GM20431 (cell line): ENCODE measurements around the gene NEUROG1.
"Not testable (repeated sequence)": the region's sequence is repeated elsewhere in the genome, so short reads cannot be mapped to it uniquely, and the experiment has no call there.

Experiments used
- in situ Hi-C: fragments of 300-500 bp; cut with MseI, MboI; formaldehyde crosslinking; loops from one replicate; pipeline ENCODE4 v1.15.0; 2020; ENCODE audit warnings: low sequenced_read_pairs; ENCODE audit not compliant: unreplicated experiment

The NEUROG1 gene

DNA sequence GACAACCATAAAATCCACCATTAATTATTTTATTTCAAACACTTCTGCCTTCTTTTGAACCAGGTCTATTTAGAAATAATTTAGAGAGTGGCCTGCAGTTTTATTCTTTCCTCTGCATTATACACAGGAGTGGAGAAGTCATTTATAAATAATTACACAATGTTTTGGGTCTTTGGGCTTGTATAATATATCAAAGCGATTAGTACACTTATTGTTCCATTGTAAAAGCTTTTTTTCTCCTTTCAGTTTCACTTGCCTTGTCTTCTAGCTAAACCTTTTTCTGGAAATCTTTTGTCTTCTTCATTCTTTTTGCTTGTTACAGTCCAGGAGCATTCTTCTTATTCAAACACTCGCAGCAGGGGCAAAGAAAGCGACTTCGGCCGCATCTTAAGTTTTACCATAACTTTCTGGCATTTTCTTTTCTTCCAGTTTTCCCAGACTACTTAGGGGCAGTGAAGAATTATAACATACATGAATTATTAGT is 7.3 kb upstream of the NEUROG1 start:
- in situ Hi-C loops = no loop called here

DNA sequence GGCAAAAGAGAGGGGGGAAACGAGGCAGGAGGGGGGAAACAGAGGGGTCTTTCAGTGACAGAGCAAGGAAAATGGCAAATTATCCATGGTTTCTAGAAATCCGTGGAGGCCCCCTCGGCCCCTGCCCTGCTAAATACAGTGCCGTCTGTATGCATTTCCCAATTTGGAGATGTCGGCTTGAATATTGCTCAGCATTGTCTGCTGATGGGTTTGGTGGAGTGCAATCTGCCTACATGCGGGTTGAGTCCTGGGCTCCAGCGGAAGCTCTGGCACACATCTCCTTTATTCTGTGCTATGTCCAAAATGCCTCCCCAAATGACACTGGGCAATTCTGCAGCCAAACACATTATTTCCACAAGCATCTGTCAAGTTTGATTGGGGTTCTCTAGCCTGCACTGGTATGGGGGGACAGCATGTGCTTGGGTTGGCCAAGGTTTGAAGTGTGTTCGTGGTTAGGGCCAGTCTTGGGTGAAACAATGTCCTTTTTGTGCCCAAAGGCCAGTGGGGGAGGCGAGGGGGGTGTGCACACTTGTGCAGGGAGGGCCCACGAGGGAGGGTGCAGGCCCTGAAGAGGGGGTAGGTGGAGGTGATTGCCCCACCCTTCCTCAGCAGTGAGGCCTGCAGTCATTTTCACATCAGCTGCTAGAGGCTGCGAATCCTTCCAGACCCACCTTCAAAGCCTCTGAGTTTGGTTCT is 6.2 kb upstream of the NEUROG1 start:
- in situ Hi-C loops = no loop called here

DNA sequence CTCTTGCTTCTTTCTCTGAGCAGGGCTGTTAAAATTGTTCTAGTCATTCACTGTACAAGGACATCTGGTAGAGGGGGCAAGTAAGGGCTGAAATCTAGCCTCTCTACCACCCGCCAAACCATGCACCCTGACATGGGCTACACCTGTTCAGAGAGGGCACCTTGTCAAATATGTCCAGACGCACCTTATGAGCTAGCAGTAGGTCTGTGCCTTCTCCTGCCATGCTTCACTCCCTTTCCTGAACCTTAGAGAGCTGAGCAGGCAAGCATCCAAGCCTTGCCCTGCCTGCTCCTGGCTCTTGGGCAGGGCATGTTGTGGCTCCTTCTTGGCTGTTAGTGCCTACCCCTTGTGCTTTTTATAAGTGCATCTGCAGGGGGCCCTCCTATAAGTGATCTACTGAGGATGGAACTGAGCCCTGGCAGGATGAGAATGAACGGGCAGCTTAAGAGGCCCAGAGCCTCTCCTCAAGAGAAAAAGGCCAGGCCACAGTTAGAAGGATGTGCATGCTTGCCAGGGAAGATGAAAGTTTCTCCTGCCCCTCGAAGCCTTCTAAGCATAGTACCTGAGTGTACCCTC is 3.8 kb upstream of the NEUROG1 start:
- in situ Hi-C loops = no loop called here

DNA sequence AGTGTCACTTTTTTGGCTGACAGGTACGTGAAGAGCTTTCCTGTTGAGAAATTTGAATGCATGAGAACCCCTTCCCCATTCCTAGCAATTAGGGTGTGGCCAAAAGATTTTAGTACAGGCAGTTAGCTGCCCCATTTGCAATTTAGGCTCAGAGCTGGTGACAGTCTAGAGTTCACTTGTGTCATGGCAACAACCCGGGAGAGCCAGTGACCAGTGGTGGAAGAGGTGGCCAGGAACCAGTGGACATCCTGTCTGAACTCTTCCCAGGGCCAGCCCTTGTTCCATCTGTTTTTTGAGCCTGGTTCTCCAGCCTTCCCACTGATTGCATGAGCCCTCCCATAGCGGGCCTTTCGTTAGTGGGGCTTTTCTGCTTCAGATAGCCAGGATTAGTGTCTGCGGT is 2.5 kb upstream of the NEUROG1 start:
- in situ Hi-C loops = no loop called here

DNA sequence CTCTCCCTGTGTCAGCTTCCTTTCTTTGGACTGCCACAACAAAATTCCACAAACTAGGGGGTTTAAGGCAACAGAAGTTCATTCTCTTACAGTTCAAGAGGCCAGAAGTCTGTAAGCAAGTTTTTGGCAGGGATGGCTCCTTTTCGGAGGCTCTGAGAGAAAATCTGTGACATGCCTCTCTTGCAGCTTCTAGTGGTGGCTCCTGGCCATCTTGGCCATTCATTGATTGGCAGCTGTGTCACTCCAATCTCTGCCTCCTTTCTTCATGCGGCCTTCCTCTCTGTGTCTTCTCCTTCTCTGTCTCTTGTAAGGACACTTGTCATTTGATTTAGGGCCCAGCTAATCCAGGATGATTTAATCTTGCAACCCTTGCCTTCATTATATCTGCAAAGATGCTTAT is 2.0 kb upstream of the NEUROG1 start:
- in situ Hi-C loops = no loop called here

DNA sequence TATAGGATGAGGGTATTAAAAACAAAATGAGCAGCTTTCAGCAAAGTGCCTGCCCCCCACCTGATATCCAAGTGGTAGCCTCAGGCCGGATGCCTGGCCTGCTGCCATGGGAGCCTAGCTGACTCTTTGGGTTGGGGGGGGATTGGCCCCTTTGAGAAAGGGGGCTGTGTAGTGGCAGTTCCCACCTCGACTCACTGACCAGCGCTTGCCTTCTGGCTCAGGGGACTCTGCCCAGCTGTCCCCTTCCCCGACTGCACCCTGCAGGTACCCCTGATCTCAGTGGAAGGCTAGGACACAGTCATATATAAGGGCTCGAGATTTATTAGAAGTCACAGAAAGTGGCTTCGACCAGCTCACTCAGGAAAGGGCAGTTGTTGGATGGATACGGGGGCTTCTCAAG is 1.5 kb upstream of the NEUROG1 start:
- in situ Hi-C loops = no loop called here

DNA sequence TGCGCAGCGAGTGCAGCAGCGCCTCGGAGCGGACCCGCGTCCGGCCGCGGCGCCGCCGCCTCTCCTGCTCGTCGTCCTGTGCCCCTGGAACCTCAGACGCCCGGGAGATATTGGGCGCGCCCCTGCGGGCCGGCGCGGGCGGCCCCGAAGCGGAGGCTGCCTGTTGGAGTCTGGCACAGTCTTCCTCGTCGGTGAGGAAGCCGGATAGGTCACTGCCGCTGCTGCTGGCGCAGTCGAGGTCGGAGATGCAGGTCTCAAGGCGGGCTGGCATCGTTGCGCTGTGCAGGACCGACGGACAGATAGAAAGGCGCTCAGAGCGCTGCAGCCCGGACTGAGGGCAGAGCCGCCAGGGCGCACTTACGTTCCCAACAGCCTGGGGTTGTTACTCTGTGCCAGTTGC is 344 bp downstream of the NEUROG1 start:
- in situ Hi-C loops = no loop called here

DNA sequence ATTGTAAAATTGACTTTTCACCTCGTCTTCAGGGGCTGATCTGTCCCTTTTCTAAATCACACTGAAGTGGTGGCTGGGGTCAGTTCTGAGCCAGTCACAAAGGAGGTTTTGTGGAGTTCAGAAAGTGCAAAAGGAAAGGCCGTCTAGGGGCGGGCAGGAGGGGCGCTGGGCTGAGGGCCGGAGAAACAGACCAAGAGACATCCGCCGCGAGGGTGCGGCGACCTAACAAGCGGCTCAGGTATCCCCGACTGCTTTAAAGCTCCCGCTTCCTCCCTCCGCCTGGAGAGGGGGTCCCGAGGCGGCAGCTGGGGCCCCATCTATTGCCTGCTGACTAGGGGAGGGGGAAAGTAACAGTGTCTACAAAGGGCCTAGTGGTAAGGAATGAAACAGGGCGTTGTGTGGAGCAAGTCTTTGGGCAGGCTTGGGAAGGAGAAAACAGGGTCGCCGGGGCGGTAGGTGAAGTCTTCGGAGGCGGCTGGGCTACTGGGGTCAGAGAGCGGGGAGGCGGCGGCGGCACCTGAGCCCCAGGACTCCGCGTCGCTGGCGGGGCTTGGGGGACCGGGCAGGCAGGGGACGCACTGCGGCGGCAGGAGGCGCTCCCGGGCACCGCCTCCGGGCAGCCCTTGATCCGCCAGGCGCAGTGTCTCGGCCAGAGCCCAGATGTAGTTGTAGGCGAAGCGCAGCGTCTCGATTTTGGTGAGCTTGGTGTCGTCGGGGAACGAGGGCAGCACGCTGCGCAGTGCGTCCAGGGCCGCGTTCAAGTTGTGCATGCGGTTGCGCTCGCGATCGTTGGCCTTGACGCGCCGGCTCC is 950 bp downstream of the NEUROG1 start:
- in situ Hi-C loops = no loop called here

DNA sequence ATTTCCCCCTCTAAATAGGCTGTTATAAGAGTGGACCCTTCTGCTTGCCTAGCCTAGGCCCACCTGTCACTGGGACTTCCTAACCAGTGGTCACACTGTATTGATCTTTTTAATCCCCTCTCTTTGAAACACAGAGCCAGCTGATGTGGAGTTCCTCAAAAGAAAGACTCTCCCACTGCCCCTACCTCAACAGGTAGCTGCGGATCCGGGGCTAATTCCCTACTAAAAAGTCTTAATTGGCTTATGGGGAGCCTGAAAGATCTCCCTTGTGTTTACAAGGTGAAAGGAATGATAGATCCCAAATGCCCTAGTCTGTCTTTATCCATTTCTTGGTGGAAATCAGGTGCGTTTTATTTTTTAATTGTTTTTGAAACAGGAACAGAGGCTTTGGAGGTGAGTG is 2.0 kb downstream of the NEUROG1 start:
- in situ Hi-C loops = no loop called here

DNA sequence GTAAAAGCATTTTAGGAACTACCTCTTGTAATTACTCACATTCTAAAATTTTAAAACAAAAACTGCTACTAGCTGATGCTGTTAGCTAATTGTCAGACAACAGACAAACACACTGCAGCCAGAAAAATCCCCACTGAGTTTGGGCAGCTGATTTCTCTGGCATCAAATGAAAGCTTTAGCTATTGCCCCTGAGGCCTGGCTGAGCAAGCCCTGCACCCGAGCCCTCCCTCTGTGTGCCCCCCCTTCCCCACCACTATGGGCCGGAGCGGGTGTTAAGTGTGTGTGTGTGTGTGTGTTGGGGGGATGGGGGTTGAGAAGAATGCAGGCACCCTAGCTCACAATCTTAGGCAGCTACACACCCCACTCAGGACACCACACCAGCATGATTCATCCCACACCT is 2.4 kb downstream of the NEUROG1 start:
- in situ Hi-C loops = no loop called here

DNA sequence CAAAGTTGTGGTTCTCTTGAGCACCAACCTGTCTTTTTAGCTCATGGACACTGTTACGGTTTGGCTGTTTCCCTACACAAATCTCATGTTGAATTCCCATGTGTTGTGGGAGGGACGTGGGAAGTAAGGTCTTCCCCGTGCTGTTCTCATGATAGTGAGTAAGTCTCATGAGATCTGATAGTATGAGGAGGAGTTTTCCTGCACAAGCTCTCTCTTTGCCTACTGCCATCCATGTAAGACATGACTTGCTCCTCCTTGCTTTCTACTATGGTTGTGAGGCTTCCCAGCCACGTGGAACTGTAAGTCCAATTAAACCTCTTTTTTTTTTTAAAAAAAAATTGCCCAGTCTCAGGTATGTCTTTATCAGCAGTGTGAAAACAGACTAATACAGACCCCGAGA is 6.2 kb downstream of the NEUROG1 start:
- in situ Hi-C loops = not testable (repeated sequence)

DNA sequence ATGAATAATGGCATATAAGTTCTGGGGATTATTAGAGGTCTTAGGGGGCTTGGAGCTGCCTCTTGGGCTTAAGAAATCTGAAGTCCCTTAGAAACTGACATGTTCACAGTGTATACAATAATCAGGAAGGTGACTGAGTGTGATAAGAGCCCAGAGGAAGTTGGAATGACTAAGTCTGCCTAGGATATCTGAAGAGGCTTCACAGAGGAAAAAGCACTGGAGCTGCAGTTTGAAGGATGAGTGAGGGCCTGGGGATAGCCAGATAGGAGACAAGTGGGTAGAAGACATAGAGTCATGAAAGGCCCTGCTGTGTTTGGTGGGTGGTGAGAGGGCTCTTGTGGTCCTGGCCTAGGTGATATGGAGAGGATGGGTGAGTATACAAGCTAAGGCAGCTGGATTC is 8.8 kb downstream of the NEUROG1 start:
- in situ Hi-C loops = no loop called here

DNA sequence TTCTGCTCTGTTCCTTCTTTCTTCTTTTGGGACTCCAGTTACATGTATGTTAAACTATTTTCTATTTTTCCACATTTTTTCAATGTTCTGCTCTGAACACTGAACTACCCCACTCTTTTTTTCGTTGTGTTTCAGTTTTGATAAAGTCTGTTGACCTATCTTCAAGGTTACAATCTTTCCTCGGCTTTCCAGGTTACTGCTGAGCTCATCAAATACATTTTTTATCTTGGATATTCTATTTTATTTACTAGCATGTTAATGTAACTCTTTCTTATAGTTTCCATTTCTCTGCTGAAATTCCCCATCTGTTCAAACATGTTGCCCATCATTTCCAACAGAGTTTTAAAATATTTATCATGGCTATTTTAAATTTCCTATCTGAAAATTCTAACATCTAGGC is 13.8 kb downstream of the NEUROG1 start:
- in situ Hi-C loops = no loop called here

DNA sequence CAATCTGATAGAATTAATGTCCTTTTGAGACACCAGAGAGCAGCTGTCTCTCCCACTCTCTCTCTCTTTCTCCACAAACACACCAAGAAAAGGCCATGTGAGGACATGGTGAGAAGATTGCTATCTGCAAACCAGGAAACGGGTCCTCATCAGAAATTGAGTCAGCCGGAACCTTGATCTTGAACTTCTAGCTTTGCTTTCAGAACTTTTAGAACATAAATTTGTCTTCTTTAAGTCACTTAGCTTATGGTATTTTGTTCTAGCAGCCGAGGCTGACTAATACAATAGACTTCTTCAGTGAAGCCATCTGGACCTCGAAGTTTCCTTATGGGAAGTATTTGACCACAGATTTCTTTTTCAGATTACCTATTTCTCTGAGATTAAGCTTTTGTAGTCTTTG is 18.1 kb downstream of the NEUROG1 start:
- in situ Hi-C loops = no loop called here

DNA sequence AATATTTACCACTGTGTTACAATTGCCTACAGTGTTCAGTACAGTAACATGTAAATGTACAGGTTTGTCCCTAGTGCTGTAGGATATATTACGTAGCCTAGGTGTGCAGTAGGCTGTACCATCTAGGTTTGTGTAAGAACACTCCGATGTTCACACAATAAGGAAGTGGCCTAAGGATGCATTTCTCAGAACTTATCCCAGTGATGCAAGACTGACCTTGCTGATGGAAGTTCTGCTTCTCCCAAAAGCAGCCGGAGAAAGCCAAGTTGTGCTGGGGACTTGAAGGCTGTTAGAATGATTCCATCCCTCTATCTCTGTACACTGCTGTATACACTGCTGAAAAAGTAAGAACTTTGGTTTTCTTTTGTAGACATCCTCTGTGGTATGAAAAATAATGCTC is 21.6 kb downstream of the NEUROG1 start:
- in situ Hi-C loops = no loop called here

DNA sequence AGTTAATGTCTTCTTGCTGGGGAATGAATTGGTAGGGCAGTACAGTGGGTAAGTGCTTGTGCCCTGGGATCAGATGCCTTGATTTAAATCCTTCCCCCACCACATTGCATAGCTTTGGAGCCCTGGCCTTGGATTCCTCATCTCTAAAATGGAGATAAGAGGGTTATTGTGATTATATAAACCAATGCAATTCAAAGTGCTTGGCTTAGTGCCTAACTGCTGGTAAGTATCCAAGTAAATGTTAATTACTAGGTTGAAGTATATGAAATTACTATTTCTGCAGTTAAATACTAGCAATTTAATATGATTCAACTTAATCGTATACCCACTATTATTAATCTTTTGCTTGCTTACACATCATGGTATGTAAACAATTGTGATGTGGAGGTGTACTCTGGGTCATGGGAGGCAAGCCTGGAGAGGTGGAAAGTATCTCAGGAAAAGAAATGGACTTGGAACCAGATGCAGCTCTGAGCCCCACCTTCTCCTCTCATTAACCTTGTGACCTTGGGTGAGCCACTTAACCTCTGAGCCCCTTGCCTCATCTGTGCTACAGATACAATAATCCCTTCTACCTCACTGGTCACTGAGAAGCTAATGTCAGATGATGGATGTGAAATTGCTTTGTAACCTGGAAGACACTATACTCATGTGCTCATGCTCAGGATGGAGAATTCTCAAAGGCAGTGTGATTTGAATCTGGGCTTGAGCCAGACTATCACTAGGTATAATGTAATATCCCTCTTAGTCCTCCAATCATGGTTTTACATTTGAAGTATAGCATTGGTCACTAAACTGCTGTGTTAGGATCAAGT is 23.8 kb downstream of the NEUROG1 start:
- in situ Hi-C loops = no loop called here

DNA sequence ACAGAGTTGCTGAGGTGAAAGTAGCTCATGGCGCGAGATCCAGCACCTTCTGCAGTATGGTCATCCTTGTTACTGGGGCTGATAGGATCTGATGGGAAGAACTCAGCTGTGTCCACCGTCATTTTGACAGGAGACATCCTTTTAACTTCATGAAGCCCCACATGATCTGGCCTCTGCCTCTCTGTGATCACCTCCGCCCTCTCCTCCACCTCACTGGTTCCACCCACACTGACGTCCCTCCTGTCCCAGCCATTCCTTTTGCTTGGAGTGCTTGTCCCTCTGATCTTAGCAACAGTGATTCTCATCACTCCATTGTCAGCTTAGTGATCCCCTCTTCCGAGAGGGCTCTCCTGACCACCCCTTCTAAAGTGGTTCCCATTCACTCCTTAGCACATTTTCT is 25.8 kb downstream of the NEUROG1 start:
- in situ Hi-C loops = no loop called here

DNA sequence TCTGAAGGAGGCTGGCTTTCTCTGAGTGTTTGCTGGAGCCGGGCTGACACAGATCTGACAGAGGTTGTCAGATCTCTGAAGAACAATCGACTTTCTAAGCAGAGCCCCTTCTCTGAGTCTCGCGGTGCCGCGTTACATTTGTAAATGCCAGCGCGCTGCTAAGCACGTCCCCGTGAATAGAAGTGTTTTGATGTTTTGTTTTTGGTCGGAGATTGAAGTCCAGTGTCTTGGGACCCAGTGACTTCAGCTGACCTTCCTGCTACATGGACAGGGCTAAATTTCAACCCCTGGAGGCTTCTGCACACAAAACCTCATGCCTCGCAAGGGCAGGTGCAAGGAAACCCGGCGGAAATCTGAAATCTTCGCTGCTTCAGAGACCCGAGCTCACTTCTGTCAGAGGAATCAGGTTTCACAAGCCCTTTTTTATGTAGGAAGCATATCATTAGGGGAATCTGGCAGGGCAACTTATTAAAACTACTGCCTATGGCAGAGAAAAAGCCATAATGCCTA is 27.2 kb downstream of the NEUROG1 start:
- in situ Hi-C loops = no loop called here

DNA sequence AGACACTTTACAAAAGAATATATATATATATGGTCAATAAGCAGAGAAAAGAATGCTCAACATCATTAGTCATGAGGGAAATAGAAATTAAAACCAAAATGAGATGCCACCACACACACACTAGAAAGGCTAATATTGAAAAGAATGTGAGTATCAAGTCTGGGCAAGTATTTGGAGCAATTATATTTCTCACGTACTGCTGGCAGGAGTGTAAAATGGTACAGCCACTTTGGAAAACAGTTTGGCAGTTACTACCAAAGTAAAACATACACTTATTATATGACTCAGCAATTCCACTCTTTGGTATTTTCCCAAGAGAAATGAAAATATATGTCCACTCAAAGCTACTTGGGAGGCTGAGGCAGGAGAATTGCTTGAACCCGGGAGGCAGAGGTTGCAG is 29.8 kb downstream of the NEUROG1 start:
- in situ Hi-C loops = no loop called here

DNA sequence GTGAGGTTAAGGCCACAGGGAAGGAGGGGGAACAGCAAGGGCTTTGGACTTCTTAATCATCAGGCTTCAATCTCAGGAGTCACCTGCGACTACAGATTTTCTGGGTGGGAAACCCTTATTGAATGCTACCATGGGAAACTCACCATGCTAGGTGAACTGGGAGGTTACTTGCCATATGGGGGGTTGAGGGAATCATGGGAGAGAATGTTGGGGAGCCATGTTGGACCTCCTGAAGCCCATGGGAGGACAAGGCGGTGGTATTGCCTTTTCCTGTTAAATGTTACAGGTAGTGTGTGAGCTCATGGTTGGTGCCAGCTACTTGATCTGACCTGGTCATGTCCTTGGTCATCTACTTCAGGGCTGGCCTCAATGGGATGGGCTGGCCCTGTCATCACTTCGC is 31.4 kb downstream of the NEUROG1 start:
- in situ Hi-C loops = no loop called here
